ENCODE measurements around the gene GOLGA8M. TPM values are rescaled to one million over a fixed set of nuclear protein-coding genes. Genes with fewer than 3 reads are reported as not detected.

The GOLGA8M gene, protein sequence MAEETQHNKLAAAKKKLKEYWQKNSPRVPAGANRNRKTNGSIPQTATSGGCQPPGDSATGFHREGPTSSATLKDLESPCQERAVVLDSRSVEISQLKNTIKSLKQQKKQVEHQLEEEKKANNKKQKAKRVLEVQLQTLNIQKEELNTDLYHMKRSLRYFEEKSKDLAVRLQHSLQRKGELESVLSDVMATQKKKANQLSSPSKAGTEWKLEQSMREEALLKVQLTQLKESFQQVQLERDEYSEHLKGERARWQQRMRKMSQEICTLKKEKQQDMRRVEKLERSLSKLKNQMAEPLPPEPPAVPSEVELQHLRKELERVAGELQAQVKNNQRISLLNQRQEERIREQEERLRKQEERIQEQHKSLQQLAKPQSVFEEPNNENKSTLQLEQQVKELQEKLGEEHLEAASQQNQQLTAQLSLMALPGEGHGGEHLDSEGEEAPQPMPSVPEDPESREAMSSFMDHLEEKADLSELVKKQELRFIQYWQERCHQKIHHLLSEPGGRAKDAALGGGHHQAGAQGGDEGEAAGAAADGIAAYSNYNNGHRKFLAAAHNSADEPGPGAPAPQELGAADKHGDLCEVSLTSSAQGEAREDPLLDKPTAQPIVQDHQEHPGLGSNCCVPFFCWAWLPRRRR
- 1.9 TPM in 1 of 2 replicates, not detected in the other for total RNA-seq

DNA sequence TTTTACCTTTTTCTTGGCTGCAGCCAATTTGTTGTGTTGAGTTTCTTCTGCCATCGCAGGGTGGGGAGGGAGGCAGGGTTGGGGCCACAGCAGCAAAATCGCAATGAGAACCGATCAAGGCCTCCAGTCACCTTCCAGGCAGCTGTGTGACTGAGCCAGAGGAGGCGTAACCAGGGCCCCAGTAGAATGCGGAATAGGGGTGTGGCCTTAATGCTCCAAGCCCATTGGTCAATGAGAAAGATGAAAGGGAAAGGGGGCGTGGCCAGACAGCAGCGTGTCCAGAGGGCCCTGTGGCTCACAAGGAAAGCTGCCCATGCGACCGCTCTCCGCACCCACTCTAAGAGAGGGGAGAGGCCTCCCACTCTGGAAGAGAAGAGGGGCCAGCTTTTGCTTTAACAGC lies at the start of gene GOLGA8M:
TSS of gene GOLGA8M (minus strand) at position 152 of the 400 bp plus-strand sequence. CDS start at position 54, 98 bp downstream.

Other genes starting within 250 kb of the GOLGA8M start
- gene GOLGA8G, start 179.4 kb downstream of the GOLGA8M start, total RNA-seq: not detected in 2 replicates
- gene GOLGA6L25, start 158.9 kb downstream of the GOLGA8M start, total RNA-seq: not detected in 2 replicates
- gene GOLGA6L7, start 136.2 kb upstream of the GOLGA8M start, total RNA-seq: not detected in 2 replicates
- gene APBA2, start 173.6 kb upstream of the GOLGA8M start, total RNA-seq: 35.7 and 37.4 TPM in 2 replicates